H9 (cell line): ENCODE results near the gene BCLAF3. TPM values are rescaled to one million over a fixed set of nuclear protein-coding genes. Genes with fewer than 3 reads are reported as not detected.

Experiments used
- DNase-seq: peaks from one replicate; pipeline ENCODE4 v3.0.0-alpha.2; 2017
- H2AFZ ChIP-seq: one replicate; pipeline ENCODE4 v1.6.1; 2013; ENCODE audit warnings: mild to moderate bottlenecking, low read length, control low read depth, moderate library complexity
- H2AK5ac ChIP-seq: 2 replicates; pipeline ENCODE4 v1.6.1; 2013; ENCODE audit warnings: low read length, control low read depth, mixed read lengths; ENCODE audit not compliant: insufficient read length
- H2BK120ac ChIP-seq: one replicate; pipeline ENCODE4 v1.6.1; 2013; ENCODE audit warnings: low read depth, mild to moderate bottlenecking, low read length, control low read depth, inconsistent platforms; ENCODE audit not compliant: poor library complexity, severe bottlenecking
- H2BK12ac ChIP-seq: 2 replicates; pipeline ENCODE4 v1.6.1; 2013; ENCODE audit warnings: low read length, control low read depth, mixed read lengths, low read depth; ENCODE audit not compliant: insufficient read length
- H2BK15ac ChIP-seq: 2 replicates; pipeline ENCODE4 v1.6.1; 2013; ENCODE audit warnings: low read depth, low read length, control low read depth
- H2BK20ac ChIP-seq: one replicate; pipeline ENCODE4 v1.6.1; 2013; ENCODE audit warnings: low read depth, mild to moderate bottlenecking, low read length, control low read depth, inconsistent platforms; ENCODE audit not compliant: poor library complexity, severe bottlenecking
- H2BK5ac ChIP-seq: 2 replicates; pipeline ENCODE4 v1.6.1; 2013; ENCODE audit warnings: low read length, control low read depth, mixed read lengths; ENCODE audit not compliant: insufficient read length
- H3K14ac ChIP-seq: 2 replicates; pipeline ENCODE4 v1.6.1; 2013; ENCODE audit warnings: low read length, control low read depth; ENCODE audit not compliant: insufficient read depth
- H3K18ac ChIP-seq: 2 replicates; pipeline ENCODE4 v1.6.1; 2013; ENCODE audit warnings: low read depth, mild to moderate bottlenecking, mixed read lengths, low read length, control low read depth; ENCODE audit not compliant: insufficient read length
- H3K23ac ChIP-seq: 2 replicates; pipeline ENCODE4 v1.6.1; 2013; ENCODE audit warnings: low read length, control low read depth, mixed read lengths, low read depth; ENCODE audit not compliant: insufficient read length
- H3K23me2 ChIP-seq: 2 replicates; pipeline ENCODE4 v1.6.1; 2013; ENCODE audit warnings: low read depth, mild to moderate bottlenecking, mixed read lengths, low read length, control low read depth; ENCODE audit not compliant: insufficient read length, poor library complexity, severe bottlenecking
- H3K27ac ChIP-seq: 2 replicates; pipeline ENCODE4 v1.5.1; 2013; ENCODE audit warnings: low read length, control low read depth, mixed read lengths, low read depth; ENCODE audit not compliant: insufficient read length
- H3K27me3 ChIP-seq: 2 replicates; pipeline ENCODE4 v1.6.1; 2013; ENCODE audit warnings: low read length, control low read depth, inconsistent platforms; ENCODE audit not compliant: insufficient read depth
- H3K4ac ChIP-seq: 2 replicates; pipeline ENCODE4 v1.6.1; 2013; ENCODE audit warnings: low read depth, mild to moderate bottlenecking, control low read depth, inconsistent platforms, low read length, moderate library complexity
- H3K4me1 ChIP-seq: 2 replicates; pipeline ENCODE4 v1.6.1; 2013; ENCODE audit warnings: low read length, control low read depth, inconsistent platforms; ENCODE audit not compliant: insufficient read depth
- H3K4me2 ChIP-seq: 2 replicates; pipeline ENCODE4 v1.6.1; 2013; ENCODE audit warnings: low read length, control low read depth, mixed read lengths; ENCODE audit not compliant: insufficient read length, insufficient read depth
- H3K56ac ChIP-seq: 2 replicates; pipeline ENCODE4 v1.6.1; 2013; ENCODE audit warnings: low read depth, mild to moderate bottlenecking, mixed read lengths, low read length, control low read depth; ENCODE audit not compliant: insufficient read length
- H3K79me1 ChIP-seq: 2 replicates; pipeline ENCODE4 v1.6.1; 2013; ENCODE audit warnings: low read depth, mild to moderate bottlenecking, moderate library complexity, low read length, control low read depth, inconsistent platforms; ENCODE audit not compliant: insufficient read depth, poor library complexity, severe bottlenecking
- H3K79me2 ChIP-seq: 2 replicates; pipeline ENCODE4 v1.6.1; 2013; ENCODE audit warnings: low read length, control low read depth, inconsistent platforms; ENCODE audit not compliant: insufficient read depth
- H3K9ac ChIP-seq: 2 replicates; pipeline ENCODE4 v1.6.1; 2013; ENCODE audit warnings: low read length, control low read depth, mixed read lengths; ENCODE audit not compliant: insufficient read length; ENCODE audit errors: extremely low read depth
- H3K9me3 ChIP-seq: one replicate; pipeline ENCODE4 v1.6.1; 2013; ENCODE audit warnings: low read depth, low read length, inconsistent platforms; ENCODE audit not compliant: control insufficient read depth
- H3T11ph ChIP-seq: one replicate; pipeline ENCODE4 v1.6.1; 2013; ENCODE audit warnings: mild to moderate bottlenecking, low read length, control low read depth, inconsistent platforms
- H4K20me1 ChIP-seq: one replicate; pipeline ENCODE4 v1.6.1; 2013; ENCODE audit not compliant: control insufficient read depth, insufficient read length, insufficient read depth
- H4K5ac ChIP-seq: 2 replicates; pipeline ENCODE4 v1.6.1; 2013; ENCODE audit warnings: low read depth, mild to moderate bottlenecking, mixed read lengths, low read length, control low read depth; ENCODE audit not compliant: insufficient read length
- H4K8ac ChIP-seq: replicated peaks from 2 replicates; pipeline ENCODE4 v1.6.1; 2013; ENCODE audit warnings: low read length, control low read depth, mixed read lengths, low read depth; ENCODE audit not compliant: insufficient read length
- H4K91ac ChIP-seq: 2 replicates; pipeline ENCODE4 v1.6.1; 2013; ENCODE audit warnings: low read depth, mild to moderate bottlenecking, moderate library complexity, mixed read lengths, low read length, control low read depth; ENCODE audit not compliant: insufficient read length
- H3K27ac Mint-ChIP-seq, 3 experiments: 2 replicates in 2 of 3; 3 replicates in 1 of 3; pipeline ENCODE4 v1.8.0; 2020 to 2021; ENCODE audit warnings: mixed read lengths in 3 of 3, mild to moderate bottlenecking in 1 of 3, moderate library complexity in 1 of 3
- H3K27me3 Mint-ChIP-seq: 2 replicates; pipeline ENCODE4 v1.8.0; 2021; ENCODE audit warnings: low read depth, mild to moderate bottlenecking, moderate library complexity, mixed read lengths
- H3K36me3 Mint-ChIP-seq, 3 experiments: 2 replicates in 2 of 3; 3 replicates in 1 of 3; pipeline ENCODE4 v1.8.0; 2020 to 2021; ENCODE audit warnings: low read depth in 3 of 3, mixed read lengths in 3 of 3; ENCODE audit not compliant: insufficient read depth in 1 of 3
- H3K4me1 Mint-ChIP-seq, 2 experiments: 2 replicates each; pipeline ENCODE4 v1.8.0; 2020; ENCODE audit warnings: mixed read lengths in 2 of 2
- H3K4me3 Mint-ChIP-seq, 2 experiments: 2 replicates in 1 of 2; 3 replicates in 1 of 2; pipeline ENCODE4 v1.8.0; 2020 to 2021; ENCODE audit warnings: mild to moderate bottlenecking in 2 of 2, mixed read lengths in 2 of 2, moderate library complexity in 1 of 2
- H3K9me3 Mint-ChIP-seq, 2 experiments: 2 replicates in 1 of 2; 3 replicates in 1 of 2; pipeline ENCODE4 v1.8.0; 2020; ENCODE audit warnings: mild to moderate bottlenecking in 2 of 2, mixed read lengths in 2 of 2, moderate library complexity in 1 of 2
- CTCF ChIP-seq: fragments of 200-600 bp; sonication (generic); conservative IDR thresholded peaks from 3 replicates; pipeline ENCODE4 v1.8.0; 2021; ENCODE audit warnings: antibody characterized with exemption, mild to moderate bottlenecking
- WGBS: extraction: QIAGEN DNeasy Blood & Tissue Kit; methylation state at CpG from one replicate; pipeline ENCODE4 v1.1.7; 2013; ENCODE audit warnings: missing lambda C conversion rate, low lambda C conversion rate, mixed read lengths; ENCODE audit not compliant: insufficient read length; ENCODE audit errors: extremely low coverage; 5-methylcytosine and 5-hydroxymethylcytosine counted together
- total RNA-seq: library from RNA; stranded (reverse); gene quantifications from 2 replicates; pipeline ENCODE4 v1.2.1, GENCODE V29; 2021

The BCLAF3 gene
- total RNA-seq, 1 experiment from 2014 or later, result 7.9 TPM

- H4K91ac ChIP-seq, result no peak overlapping the region
- no peak overlapping the region for H2BK5ac ChIP-seq
- H3K27ac Mint-ChIP-seq, result no peak overlapping the region
These were observed 35.6 kb downstream of the BCLAF3 start for GRCh38 chrX:19955306-19955705.

More at GRCh38 chrX:19955306-19955705, 35.6 kb downstream of the BCLAF3 start:
- Histone ChIP-seq H3K27ac (no peak overlapping the region), H3K79me1 (no peaks in the 10 kb centered on the region), H3T11ph (no peak overlapping the region), H4K20me1 (no peaks in the 10 kb centered on the region), H2BK12ac (no peak overlapping the region), H3K79me2 (no peaks in the 10 kb centered on the region), H2BK15ac (no peak overlapping the region), H3K9me3 (peaks cover 11% of the 10 kb centered on the region), H3K18ac (no peak overlapping the region), H3K4ac (no peak overlapping the region), H3K23me2 (no peaks in the 10 kb centered on the region), H3K56ac (no peak overlapping the region), H3K4me1 (no peaks in the 10 kb centered on the region), H3K9ac (no peak overlapping the region), H3K23ac (no peak overlapping the region), H4K5ac (no peak overlapping the region), H2AFZ (no peak overlapping the region), H3K14ac (no peak overlapping the region), H4K8ac (no peak overlapping the region), H3K4me2 (no peak overlapping the region), H2BK120ac (no peak overlapping the region), H2AK5ac (no peak overlapping the region), H2BK20ac (no peak overlapping the region), H3K27me3 (no peaks in the 10 kb centered on the region)
- no CpG with 5 or more reads among the region's 2 CpGs for WGBS
- Mint-ChIP-seq H3K36me3 (peaks cover 0 to 16% (median 2%) of the 10 kb centered on the region in 3 experiments; a peak in 5 of 7 replicates), H3K4me3 (no peak overlapping the region), H3K9me3 (peaks cover 39 to 40% of the 10 kb centered on the region in 2 experiments), H3K27me3 (no peaks in the 10 kb centered on the region), H3K4me1 (no peaks in the 10 kb centered on the region)
- DNase-seq, result no peak
- TF ChIP-seq CTCF, result no peak
